GM12875 (cell line): Measurements from ENCODE around the gene TMTC2.

Experiments used
- H3K4me3 ChIP-seq: one replicate; pipeline ENCODE4 v1.5.1; 2011; ENCODE audit warnings: low read depth, low read length, control low read depth
- TF ChIP-seq, protein P1 (sequence below): IDR thresholded peaks from 2 replicates; pipeline ENCODE4 v1.5.1; 2011; ENCODE audit warnings: low read depth, mild to moderate bottlenecking, control low read depth, inconsistent platforms, low read length, moderate library complexity, borderline replicate concordance; ENCODE audit not compliant: insufficient read depth

TMTC2 gene

DNA sequence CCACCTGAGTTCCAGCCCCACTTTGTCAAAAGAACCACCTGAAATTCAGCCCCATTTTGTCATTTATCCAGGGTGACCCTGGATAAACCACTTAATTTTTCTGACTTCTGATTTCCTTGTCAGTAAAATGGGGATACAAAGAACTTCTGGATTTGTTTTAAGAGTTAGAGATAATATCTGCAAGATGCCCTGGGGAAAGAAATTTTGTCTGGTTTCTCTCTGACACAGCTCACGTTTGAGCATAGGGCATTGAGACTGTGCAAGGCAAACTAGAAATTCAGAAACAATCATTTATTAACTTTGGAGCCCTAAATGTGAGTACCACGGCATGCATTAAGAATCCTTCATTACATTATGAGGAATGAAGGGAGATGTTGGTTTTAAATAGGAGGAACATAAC is 37.2 kb downstream of the TMTC2 start:
- TF ChIP-seq, protein P1, sequence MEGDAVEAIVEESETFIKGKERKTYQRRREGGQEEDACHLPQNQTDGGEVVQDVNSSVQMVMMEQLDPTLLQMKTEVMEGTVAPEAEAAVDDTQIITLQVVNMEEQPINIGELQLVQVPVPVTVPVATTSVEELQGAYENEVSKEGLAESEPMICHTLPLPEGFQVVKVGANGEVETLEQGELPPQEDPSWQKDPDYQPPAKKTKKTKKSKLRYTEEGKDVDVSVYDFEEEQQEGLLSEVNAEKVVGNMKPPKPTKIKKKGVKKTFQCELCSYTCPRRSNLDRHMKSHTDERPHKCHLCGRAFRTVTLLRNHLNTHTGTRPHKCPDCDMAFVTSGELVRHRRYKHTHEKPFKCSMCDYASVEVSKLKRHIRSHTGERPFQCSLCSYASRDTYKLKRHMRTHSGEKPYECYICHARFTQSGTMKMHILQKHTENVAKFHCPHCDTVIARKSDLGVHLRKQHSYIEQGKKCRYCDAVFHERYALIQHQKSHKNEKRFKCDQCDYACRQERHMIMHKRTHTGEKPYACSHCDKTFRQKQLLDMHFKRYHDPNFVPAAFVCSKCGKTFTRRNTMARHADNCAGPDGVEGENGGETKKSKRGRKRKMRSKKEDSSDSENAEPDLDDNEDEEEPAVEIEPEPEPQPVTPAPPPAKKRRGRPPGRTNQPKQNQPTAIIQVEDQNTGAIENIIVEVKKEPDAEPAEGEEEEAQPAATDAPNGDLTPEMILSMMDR, result no peak
- no peak overlapping the region for H3K4me3 ChIP-seq

DNA sequence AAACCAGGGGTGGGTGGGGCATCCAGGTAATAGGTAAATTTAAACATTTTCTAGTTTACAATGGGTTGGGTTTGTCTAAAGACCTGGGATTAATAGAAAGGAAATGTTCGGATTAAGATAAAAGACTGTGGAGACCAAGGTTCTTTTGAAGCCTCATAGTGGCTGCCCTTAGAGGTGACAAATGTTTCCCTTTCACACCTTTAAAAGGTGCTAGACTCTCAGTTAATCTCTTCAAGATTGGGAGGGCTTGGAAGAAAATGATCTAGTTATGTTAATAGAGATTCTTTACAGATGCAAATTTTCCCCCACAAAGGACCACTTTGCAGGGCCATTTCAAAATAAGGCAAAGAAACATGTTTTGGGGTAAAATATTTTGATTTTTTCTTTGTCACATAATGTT is 39.0 kb downstream of the TMTC2 start:
- no peak overlapping the region for H3K4me3 ChIP-seq
- TF ChIP-seq, protein P1, result no peak

DNA sequence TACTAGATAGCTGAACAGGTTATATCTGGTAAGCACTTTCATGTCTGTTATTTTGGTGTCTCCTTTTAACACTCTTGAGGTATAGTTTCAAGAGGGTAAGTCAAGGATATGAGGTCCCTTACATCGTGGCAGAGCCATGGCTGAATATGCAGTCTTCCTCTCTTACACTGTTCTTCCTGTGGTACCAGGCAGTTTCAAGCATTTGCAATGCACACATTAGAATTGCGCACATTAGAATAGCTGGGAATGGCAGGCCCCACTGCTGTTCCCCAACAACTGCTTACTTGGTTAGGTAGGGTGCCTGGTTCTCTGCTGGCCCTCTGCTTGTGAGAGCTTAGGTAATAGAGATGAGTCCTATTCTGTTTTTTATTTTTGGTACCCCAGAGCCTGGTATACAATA is 41.2 kb downstream of the TMTC2 start:
- H3K4me3 ChIP-seq, result no peak overlapping the region
- TF ChIP-seq, protein P1, result no peak

DNA sequence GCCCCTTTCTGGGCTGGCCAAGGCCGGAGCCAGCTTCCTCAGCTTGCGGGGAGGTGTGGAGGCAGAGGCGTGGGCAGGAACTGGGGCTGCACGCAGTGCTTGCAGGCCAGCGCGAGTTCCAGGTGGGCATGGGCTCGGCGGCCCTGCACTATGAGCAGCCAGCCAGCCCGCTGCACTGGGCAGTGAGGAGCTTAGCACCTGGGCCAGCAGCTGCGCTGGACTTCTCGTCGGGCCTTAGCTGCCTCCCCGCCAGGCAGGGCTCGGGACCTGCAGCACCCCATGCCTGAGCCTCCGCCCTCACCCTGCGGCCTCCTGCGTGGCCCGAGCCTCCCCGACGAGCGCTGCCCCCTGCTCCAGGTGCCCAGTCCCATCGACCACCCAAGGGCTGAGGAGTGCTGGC is 42.0 kb downstream of the TMTC2 start:
- no peak overlapping the region for H3K4me3 ChIP-seq
- TF ChIP-seq, protein P1, result no peak

DNA sequence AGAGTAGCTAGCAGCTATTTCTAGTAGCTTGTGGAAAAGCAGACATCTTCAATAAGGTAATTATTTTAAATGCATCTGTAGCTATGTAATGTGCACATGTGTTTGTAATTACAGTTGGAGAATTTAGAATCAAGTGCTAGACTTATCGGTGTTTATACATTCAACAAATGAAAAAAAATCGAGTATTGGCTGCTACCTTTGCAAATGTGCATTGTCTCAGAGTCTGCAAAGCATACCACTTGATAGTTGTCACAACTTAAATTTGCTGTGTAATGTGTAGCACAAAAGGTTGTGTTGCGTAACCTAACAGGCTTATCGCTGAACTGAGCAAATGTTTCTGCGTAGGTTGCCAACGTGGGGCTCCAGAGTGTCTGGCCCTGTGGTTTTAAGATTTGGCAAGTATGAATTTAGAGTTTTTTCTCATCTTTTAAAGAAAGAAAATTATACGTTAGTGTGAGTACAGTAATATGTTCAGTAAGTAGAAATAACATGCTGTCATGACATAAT is 44.3 kb downstream of the TMTC2 start:
- no peak overlapping the region for H3K4me3 ChIP-seq
- TF ChIP-seq, protein P1, result no peak

DNA sequence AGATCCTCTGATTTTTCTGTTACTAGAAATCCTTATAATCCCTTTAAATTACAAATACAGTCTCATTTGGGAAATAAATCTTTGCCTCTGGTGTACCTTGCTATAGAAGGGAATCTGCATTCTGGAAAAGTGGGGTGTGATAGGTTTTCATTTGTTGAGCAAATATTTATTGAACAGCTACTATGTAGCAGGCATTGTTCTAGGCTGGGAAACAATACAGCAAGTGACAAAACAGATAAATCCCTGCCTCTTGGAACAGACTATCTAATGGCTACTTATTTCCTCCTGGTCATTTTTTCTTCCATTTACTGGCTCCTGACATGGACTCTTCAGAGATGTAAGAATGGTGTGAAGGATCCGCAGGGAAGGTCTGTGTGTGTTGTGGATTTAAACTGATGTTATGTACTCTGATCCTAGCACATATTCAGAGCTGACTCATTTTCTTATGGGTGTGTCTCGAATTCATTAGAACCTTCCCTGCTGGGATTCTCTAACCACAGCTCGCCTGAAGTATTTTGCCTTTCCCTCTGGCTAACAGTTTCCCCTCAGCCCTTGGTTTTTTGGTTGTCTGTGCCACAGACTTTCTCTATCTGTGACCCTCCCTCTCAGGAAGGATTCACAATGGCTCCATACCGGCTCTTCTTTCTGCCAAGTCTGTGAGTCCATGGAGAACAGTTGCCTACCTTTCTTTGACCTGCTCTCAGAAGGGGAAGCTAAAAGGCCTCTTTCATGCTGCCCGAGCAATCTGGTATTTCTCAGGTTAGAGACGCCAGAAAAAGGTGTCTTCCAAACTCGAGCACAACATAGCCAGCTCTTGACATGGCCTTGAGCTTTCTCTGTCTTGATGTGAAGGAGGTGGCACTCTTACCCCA is 53.7 kb downstream of the TMTC2 start:
- TF ChIP-seq, protein P1, result no peak
- H3K4me3 ChIP-seq, result no peak overlapping the region
